A549 (cell line): Measurements from ENCODE around the gene RAP2A.

Experiments used
- POLR2A ChIP-seq: IDR thresholded peaks from 2 replicates; pipeline ENCODE4 v1.6.1; 2012; ENCODE audit warnings: mild to moderate bottlenecking, low read length
- POLR2AphosphoS2 ChIP-seq: conservative IDR thresholded peaks from 2 replicates; pipeline ENCODE4 v1.6.1; 2012; ENCODE audit warnings: low read length, improper control_type of control experiment, inconsistent platforms
- TF ChIP-seq, protein P1 (sequence below): fragments of >200 bp; sonication (Bioruptor Twin); formaldehyde crosslinking; IDR thresholded peaks from 3 replicates; pipeline ENCODE4 v1.5.1; 2016

GRCh38 chr13:97492684-97493371 is 58.9 kb downstream of the RAP2A start:
- TF ChIP-seq, protein P1, sequence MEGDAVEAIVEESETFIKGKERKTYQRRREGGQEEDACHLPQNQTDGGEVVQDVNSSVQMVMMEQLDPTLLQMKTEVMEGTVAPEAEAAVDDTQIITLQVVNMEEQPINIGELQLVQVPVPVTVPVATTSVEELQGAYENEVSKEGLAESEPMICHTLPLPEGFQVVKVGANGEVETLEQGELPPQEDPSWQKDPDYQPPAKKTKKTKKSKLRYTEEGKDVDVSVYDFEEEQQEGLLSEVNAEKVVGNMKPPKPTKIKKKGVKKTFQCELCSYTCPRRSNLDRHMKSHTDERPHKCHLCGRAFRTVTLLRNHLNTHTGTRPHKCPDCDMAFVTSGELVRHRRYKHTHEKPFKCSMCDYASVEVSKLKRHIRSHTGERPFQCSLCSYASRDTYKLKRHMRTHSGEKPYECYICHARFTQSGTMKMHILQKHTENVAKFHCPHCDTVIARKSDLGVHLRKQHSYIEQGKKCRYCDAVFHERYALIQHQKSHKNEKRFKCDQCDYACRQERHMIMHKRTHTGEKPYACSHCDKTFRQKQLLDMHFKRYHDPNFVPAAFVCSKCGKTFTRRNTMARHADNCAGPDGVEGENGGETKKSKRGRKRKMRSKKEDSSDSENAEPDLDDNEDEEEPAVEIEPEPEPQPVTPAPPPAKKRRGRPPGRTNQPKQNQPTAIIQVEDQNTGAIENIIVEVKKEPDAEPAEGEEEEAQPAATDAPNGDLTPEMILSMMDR = no peak
- TF ChIP-seq POLR2AphosphoS2 (no peak), POLR2A (no peak)
